ENCODE results near the gene TFPT.

DNA sequence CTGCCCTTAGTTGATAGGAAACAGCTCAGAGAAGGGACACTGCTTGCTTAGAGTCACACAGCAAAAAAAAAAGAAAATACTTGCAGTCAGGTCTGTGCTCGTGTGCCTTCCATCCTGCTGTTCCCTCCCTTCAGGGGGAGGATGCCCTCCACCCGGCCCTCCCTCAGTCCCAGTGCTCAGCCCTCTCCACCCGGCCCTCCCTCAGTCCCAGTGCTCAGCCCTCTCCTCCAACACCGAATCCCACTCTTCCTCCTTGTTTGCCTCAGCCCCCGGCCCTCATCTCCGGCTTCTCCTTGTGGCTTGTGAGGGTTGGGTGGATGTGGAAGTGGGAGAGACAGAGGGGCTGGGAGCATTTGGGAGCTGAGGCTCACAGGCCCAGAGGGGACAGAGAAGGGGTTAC lies 5.8 kb downstream of the TFPT start:
- TF ChIP-seq, protein P1, sequence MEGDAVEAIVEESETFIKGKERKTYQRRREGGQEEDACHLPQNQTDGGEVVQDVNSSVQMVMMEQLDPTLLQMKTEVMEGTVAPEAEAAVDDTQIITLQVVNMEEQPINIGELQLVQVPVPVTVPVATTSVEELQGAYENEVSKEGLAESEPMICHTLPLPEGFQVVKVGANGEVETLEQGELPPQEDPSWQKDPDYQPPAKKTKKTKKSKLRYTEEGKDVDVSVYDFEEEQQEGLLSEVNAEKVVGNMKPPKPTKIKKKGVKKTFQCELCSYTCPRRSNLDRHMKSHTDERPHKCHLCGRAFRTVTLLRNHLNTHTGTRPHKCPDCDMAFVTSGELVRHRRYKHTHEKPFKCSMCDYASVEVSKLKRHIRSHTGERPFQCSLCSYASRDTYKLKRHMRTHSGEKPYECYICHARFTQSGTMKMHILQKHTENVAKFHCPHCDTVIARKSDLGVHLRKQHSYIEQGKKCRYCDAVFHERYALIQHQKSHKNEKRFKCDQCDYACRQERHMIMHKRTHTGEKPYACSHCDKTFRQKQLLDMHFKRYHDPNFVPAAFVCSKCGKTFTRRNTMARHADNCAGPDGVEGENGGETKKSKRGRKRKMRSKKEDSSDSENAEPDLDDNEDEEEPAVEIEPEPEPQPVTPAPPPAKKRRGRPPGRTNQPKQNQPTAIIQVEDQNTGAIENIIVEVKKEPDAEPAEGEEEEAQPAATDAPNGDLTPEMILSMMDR (IDR thresholded peaks at IDR 0.05; ENCODE audit: low read length), result no peak
- no peak for TF ChIP-seq EZH2 (optimal IDR thresholded peaks at IDR 0.05; ENCODE audit: low read depth, low read length)
